GM23248 (cell line): ENCODE results near the gene CDCP2. TPM values are rescaled to one million over a fixed set of nuclear protein-coding genes. Genes with fewer than 3 reads are reported as not detected.

Experiments
- DNase-seq: peaks from one replicate; pipeline ENCODE4 v3.0.0-alpha.2; 2015
- H2AFZ ChIP-seq: fragments of 200-600 bp; sonication (generic); 2 replicates; pipeline ENCODE4 v1.6.1; 2016; ENCODE audit warnings: antibody characterized with exemption
- H3F3A ChIP-seq: fragments of 200-600 bp; sonication (generic); 2 replicates; pipeline ENCODE4 v1.6.1; 2016; ENCODE audit warnings: mild to moderate bottlenecking, antibody characterized with exemption, mixed run types; ENCODE audit not compliant: insufficient read depth
- H3K27ac ChIP-seq: fragments of 200-600 bp; sonication (generic); 2 replicates; pipeline ENCODE4 v1.5.1; 2016; ENCODE audit warnings: mild to moderate bottlenecking
- H3K27me3 ChIP-seq: fragments of 200-600 bp; sonication (generic); replicated peaks from 2 replicates; pipeline ENCODE4 v1.6.1; 2016; ENCODE audit warnings: mild to moderate bottlenecking; ENCODE audit not compliant: insufficient read depth
- H3K36me3 ChIP-seq: fragments of 200-600 bp; sonication (generic); 2 replicates; pipeline ENCODE4 v1.6.1; 2016; ENCODE audit warnings: low read depth, mild to moderate bottlenecking
- H3K4me1 ChIP-seq: fragments of 200-600 bp; sonication (generic); 2 replicates; pipeline ENCODE4 v1.6.1; 2016; ENCODE audit warnings: mild to moderate bottlenecking; ENCODE audit not compliant: insufficient read depth
- H3K4me2 ChIP-seq: fragments of 200-600 bp; sonication (generic); one replicate; pipeline ENCODE4 v1.6.1; 2016; ENCODE audit warnings: mild to moderate bottlenecking; ENCODE audit not compliant: unreplicated experiment
- H3K4me3 ChIP-seq: fragments of 200-600 bp; sonication (generic); 2 replicates; pipeline ENCODE4 v1.5.1; 2016; ENCODE audit warnings: mild to moderate bottlenecking
- H3K79me2 ChIP-seq: fragments of 200-600 bp; sonication (generic); 2 replicates; pipeline ENCODE4 v1.6.1; 2016; ENCODE audit warnings: mild to moderate bottlenecking; ENCODE audit not compliant: insufficient read depth
- H3K9ac ChIP-seq: fragments of 200-600 bp; sonication (generic); 2 replicates; pipeline ENCODE4 v1.6.1; 2016; ENCODE audit warnings: mild to moderate bottlenecking
- H3K9me2 ChIP-seq: fragments of 200-600 bp; sonication (generic); 2 replicates; pipeline ENCODE4 v1.6.1; 2016; ENCODE audit warnings: mixed run types, mild to moderate bottlenecking, moderate library complexity; ENCODE audit not compliant: insufficient read depth
- H3K9me3 ChIP-seq: fragments of 200-600 bp; sonication (generic); one replicate; pipeline ENCODE4 v1.6.1; 2017; ENCODE audit warnings: low read depth
- H4K20me1 ChIP-seq: fragments of 200-600 bp; sonication (generic); 2 replicates; pipeline ENCODE4 v1.6.0; 2016; ENCODE audit not compliant: insufficient read depth
- EZH2 ChIP-seq: fragments of 200-600 bp; sonication (generic); IDR thresholded peaks from 2 replicates; pipeline ENCODE4 v1.6.1; 2018; ENCODE audit warnings: antibody characterized with exemption, mild to moderate bottlenecking; ENCODE audit not compliant: insufficient read depth, poor library complexity, severe bottlenecking
- EZH2phosphoT487 ChIP-seq: fragments of 200-600 bp; sonication (generic); IDR thresholded peaks from 2 replicates; pipeline ENCODE4 v1.6.1; 2018; ENCODE audit warnings: antibody characterized with exemption, moderate library complexity, mild to moderate bottlenecking, low read depth; ENCODE audit not compliant: insufficient read depth
- WGBS, 2 experiments: methylation state at CpG; one replicate each; pipeline ENCODE4 v1.1.6; 2015 to 2017; ENCODE audit warnings: low lambda C conversion rate in 2 of 2, low coverage in 1 of 2; ENCODE audit errors: missing lambda C conversion rate in 2 of 2; 5-methylcytosine and 5-hydroxymethylcytosine counted together
- in situ Hi-C: fragments of 300-500 bp; cut with MboI; formaldehyde crosslinking; loops from 2 replicates; pipeline ENCODE4 v1.15.0; 2020
- polyA plus RNA-seq: library from polyadenylated mRNA; unstranded; fragments of >200 nt; fragmentation: Nextera tagmentation; extraction: Ambion mirVana; gene quantifications from 2 replicates; pipeline ENCODE4 v1.2.1, GENCODE V29; 2016
- total RNA-seq: library from RNA; depleted of rRNA; stranded (reverse); fragments of >200 nt; shearing (Covaris generic); gene quantifications from 2 replicates; pipeline ENCODE4 v1.2.3, GENCODE V29; 2014

CDCP2 gene
- total and polyA plus RNA-seq, 2 experiments from 2014 or later: not detected

GRCh38 chr1:54160351-54160750, 7.6 kb upstream of the CDCP2 start:
- no peak overlapping the region for H2AFZ ChIP-seq
- H3K27me3 ChIP-seq: no peaks in the 10 kb centered on the region
- H4K20me1 ChIP-seq: no peaks in the 10 kb centered on the region
- no peaks in the 10 kb centered on the region for H3K9me3 ChIP-seq
- H3K4me3 ChIP-seq: no peak overlapping the region
- in situ Hi-C loops: no loop called here
- no peaks in the 10 kb centered on the region for H3K9me2 ChIP-seq
- 42 to 54% methylated on average over 3 of the region's 3 CpGs for WGBS, 2 experiments
- H3K9ac ChIP-seq: no peak overlapping the region
- no peak for DNase-seq
- no peaks in the 10 kb centered on the region for H3K4me1 ChIP-seq
- H3K27ac ChIP-seq: no peak overlapping the region
- H3K36me3 ChIP-seq: no peaks in the 10 kb centered on the region
- no peak overlapping the region for H3K4me2 ChIP-seq
- no peaks in the 10 kb centered on the region for H3K79me2 ChIP-seq
- no peaks in the 10 kb centered on the region for H3F3A ChIP-seq
- TF ChIP-seq EZH2phosphoT487 (no peak), EZH2 (no peak)

- no peak overlapping the region for H3K27ac ChIP-seq
- H3F3A ChIP-seq: no peaks in the 10 kb centered on the region
- 48 to 57% methylated on average over 4 of the region's 4 CpGs for WGBS, 2 experiments
- no peaks in the 10 kb centered on the region for H3K9me3 ChIP-seq
- no peak for DNase-seq
- H3K4me1 ChIP-seq: no peaks in the 10 kb centered on the region
- TF ChIP-seq EZH2 (no peak), EZH2phosphoT487 (no peak)
- no peaks in the 10 kb centered on the region for H3K27me3 ChIP-seq
- no peaks in the 10 kb centered on the region for H3K79me2 ChIP-seq
- in situ Hi-C loops: no loop called here
- no peak overlapping the region for H3K9ac ChIP-seq
- no peaks in the 10 kb centered on the region for H4K20me1 ChIP-seq
- no peaks in the 10 kb centered on the region for H3K36me3 ChIP-seq
- H3K4me2 ChIP-seq: no peak overlapping the region
- H2AFZ ChIP-seq: no peak overlapping the region
- no peaks in the 10 kb centered on the region for H3K9me2 ChIP-seq
- H3K4me3 ChIP-seq: no peak overlapping the region
Measured at GRCh38 chr1:54159733-54160316, 7.0 kb upstream of the CDCP2 start.

DNA sequence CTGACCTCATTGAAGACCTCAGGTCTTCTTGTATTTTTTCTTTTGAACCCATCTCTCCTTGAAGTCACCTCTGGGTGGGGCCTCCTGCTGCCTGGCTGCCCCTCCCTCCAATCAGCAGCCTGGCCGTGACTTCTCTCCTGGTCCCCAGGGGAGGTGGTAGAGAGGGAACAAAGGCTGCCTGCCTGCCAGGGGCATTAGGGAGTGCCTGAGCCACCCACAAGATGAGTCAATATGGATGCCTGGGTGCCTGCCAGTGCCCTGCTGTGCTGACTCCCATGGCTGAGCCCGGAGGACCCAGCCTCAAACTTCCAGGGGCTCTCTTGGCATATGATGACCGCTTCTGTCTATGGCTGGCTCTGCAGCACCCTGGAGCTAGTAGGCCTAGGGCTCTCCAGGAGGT, 5.3 kb upstream of the CDCP2 start:
- no peak overlapping the region for H2AFZ ChIP-seq
- no peaks in the 10 kb centered on the region for H3K27me3 ChIP-seq
- no peak for TF ChIP-seq EZH2phosphoT487
- TF ChIP-seq EZH2: no peak
- peaks cover 10% of the 10 kb centered on the region for H3K4me1 ChIP-seq
- no peaks in the 10 kb centered on the region for H3K9me3 ChIP-seq
- no peaks in the 10 kb centered on the region for H3K9me2 ChIP-seq
- in situ Hi-C loops: no loop called here
- peak; percentile 57 for DNase-seq
- 69 to 71% methylated on average over 3 of the region's 3 CpGs for WGBS, 2 experiments
- no peak overlapping the region for H3K4me2 ChIP-seq
- peaks cover 10% of the 10 kb centered on the region; the same call in 1 of the 2 replicates for H3F3A ChIP-seq
- no peaks in the 10 kb centered on the region for H3K79me2 ChIP-seq
- no peak overlapping the region for H3K9ac ChIP-seq
- no peaks in the 10 kb centered on the region for H3K36me3 ChIP-seq
- H3K27ac ChIP-seq: no peak overlapping the region
- no peak overlapping the region for H3K4me3 ChIP-seq
- no peaks in the 10 kb centered on the region for H4K20me1 ChIP-seq

DNA sequence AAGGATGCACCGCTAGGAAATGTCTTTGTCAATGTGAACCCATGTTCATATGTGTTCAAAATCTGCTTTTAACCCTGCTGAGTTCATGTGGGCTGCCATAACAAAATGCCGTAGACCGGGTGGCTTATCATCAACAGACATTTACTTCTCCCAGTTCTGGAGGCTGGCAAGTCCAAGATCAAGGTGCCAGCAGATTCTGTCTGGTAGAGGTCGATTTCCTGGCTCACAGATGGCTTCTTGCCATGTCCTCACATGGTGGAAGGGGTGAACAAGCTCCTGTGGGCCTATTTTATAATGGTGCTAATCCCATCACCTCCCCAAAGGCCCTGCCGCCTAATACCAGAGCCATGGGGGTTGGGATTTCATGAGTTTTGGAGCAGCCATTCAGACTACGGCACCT, 4.6 kb upstream of the CDCP2 start:
- DNase-seq: no peak
- WGBS, 2 experiments: 78 to 83% methylated on average over 6 of the region's 6 CpGs

GRCh38 chr1:54156986-54157385, 4.2 kb upstream of the CDCP2 start:
- Histone ChIP-seq H4K20me1 (no peaks in the 10 kb centered on the region), H3K4me3 (no peak overlapping the region), H3K9me2 (no peaks in the 10 kb centered on the region), H3K79me2 (no peaks in the 10 kb centered on the region), H3K36me3 (no peaks in the 10 kb centered on the region), H3K9ac (no peak overlapping the region), H3K4me1 (peaks cover 10% of the 10 kb centered on the region), H3K9me3 (no peaks in the 10 kb centered on the region), H3K27me3 (no peaks in the 10 kb centered on the region), H2AFZ (no peak overlapping the region), H3F3A (peaks cover 10% of the 10 kb centered on the region; the same call in 1 of the 2 replicates), H3K4me2 (no peak overlapping the region), H3K27ac (no peak overlapping the region)
- 79 to 82% methylated on average over 7 of the region's 7 CpGs for WGBS, 2 experiments
- no peak for DNase-seq
- TF ChIP-seq EZH2: no peak
- TF ChIP-seq EZH2phosphoT487: no peak
- in situ Hi-C loops: no loop called here

More for the DNA sequence above, 4.6 kb upstream of the CDCP2 start:
- in situ Hi-C loops: no loop called here
- no peaks in the 10 kb centered on the region for H3K9me3 ChIP-seq
- H3K79me2 ChIP-seq: no peaks in the 10 kb centered on the region
- H3K4me1 ChIP-seq: peaks cover 10% of the 10 kb centered on the region
- TF ChIP-seq EZH2 (no peak), EZH2phosphoT487 (no peak)
- no peaks in the 10 kb centered on the region for H3K9me2 ChIP-seq
- H3F3A ChIP-seq: peaks cover 10% of the 10 kb centered on the region; the same call in 1 of the 2 replicates
- no peak overlapping the region for H3K27ac ChIP-seq
- H3K27me3 ChIP-seq: no peaks in the 10 kb centered on the region
- H3K36me3 ChIP-seq: no peaks in the 10 kb centered on the region
- no peak overlapping the region for H3K9ac ChIP-seq
- no peaks in the 10 kb centered on the region for H4K20me1 ChIP-seq
- no peak overlapping the region for H3K4me3 ChIP-seq
- no peak overlapping the region for H3K4me2 ChIP-seq
- no peak overlapping the region for H2AFZ ChIP-seq
